Measurements from ENCODE around the gene NEDD9. TPM values are rescaled to one million over a fixed set of nuclear protein-coding genes. Genes with fewer than 3 reads are reported as not detected.
A peak's percentile ranks its signal among the peaks of the same experiment; 100 is the strongest.

NEDD9 gene
- total RNA-seq, 1 donor from 2014 or later = 194 TPM

DNA sequence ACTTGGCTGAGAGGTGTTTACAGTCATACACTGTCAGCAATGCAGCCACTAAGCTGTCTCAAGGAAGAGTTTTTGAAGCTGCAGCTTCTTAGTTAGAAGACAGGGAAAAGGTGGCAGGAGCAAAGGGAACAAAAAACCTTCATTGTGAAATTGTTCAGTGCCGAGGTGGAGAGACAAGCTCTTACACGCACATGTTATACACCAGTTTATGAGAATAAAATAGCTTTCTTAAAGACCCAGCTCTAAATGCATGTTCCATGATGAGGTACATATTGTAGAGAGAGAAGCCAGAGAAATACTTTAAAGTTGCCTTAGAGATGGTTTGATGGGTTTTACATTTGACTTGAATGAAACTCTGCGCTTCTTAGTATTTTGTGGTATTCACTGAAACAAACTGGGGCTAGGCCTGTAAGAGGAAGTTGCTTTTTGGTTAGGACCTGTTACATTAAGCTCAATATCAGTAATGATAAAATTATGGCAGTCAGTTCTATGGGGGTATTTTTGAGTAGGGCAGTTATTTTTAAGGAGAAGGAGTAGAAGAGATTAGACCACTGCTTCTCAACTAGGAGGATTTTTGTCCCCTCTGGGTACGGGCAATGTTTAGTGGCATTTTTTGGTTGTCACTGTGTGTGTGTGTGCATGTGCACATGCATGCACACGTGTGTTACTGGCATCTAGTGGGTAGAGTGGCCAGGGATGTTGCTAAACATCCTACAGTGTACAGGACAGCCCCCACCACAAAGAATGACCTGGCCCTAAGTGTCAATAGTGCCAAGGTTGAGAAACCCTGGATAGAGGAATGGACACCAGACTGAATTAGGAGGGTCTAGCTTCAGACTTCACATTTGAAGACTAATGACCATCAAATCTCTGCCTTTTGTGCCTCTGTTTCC lies 9.8 kb downstream of the NEDD9 start:
- intact Hi-C loops (cut with DNase I) = loop anchor here (10.0 kb wide), 1 partner anchor 142 kb away; no protein-coding TSS in a partner anchor
- TF ChIP-seq, protein P1, sequence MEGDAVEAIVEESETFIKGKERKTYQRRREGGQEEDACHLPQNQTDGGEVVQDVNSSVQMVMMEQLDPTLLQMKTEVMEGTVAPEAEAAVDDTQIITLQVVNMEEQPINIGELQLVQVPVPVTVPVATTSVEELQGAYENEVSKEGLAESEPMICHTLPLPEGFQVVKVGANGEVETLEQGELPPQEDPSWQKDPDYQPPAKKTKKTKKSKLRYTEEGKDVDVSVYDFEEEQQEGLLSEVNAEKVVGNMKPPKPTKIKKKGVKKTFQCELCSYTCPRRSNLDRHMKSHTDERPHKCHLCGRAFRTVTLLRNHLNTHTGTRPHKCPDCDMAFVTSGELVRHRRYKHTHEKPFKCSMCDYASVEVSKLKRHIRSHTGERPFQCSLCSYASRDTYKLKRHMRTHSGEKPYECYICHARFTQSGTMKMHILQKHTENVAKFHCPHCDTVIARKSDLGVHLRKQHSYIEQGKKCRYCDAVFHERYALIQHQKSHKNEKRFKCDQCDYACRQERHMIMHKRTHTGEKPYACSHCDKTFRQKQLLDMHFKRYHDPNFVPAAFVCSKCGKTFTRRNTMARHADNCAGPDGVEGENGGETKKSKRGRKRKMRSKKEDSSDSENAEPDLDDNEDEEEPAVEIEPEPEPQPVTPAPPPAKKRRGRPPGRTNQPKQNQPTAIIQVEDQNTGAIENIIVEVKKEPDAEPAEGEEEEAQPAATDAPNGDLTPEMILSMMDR (IDR thresholded peaks at IDR 0.05) = no peak
- no peak overlapping the region for H3K4me3 ChIP-seq
- ATAC-seq (no peak), DNase-seq (no peak)
- H3K36me3 ChIP-seq = peaks cover 3% of the 10 kb centered on the region
- H3K4me1 ChIP-seq = peaks cover 98% of the 10 kb centered on the region
- H3K27ac ChIP-seq = peak overlapping the region; percentile 94
- no peaks in the 10 kb centered on the region for H3K27me3 ChIP-seq
- no peaks in the 10 kb centered on the region for H3K9me3 ChIP-seq

DNA sequence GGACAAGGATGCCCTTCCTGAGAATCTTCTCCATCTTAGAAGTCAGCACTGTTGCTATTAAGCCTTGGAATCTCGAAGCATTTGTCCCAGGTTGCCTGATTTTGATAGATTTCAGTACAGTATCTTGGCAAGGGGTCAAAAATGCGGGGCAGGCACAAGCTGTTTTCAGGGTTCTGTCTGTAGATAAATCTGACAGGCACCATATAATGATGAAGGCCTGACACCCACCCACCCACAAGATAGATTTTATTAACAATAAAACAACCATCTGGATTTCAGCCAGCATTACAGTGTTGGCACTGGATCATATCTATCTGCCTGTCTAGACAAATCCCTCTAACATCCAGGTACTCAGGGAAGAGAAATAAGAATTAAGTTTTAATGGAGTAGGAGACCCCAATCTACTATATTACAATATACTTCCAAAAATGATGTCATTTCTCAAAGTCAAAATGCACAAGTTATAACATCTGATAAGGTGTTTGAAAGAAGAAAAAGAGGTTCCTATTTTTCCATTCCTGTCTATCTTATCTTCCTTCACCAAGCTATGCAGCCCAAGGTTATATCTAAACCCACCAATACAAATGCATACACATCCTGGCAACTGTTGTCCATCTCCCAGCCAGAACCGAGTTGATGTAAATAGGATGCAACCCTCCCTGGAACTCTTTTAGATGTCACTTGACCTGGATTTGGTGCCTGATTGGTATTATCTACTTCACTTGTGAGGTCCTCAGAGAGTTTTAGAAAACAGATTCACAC lies 10.7 kb downstream of the NEDD9 start:
- intact Hi-C loops (cut with DNase I) = loop anchor here (10.0 kb wide), 1 partner anchor 143 kb away; no protein-coding TSS in a partner anchor
- TF ChIP-seq, protein P1 (IDR thresholded peaks at IDR 0.05) = no peak
- no peaks in the 10 kb centered on the region for H3K9me3 ChIP-seq
- H3K36me3 ChIP-seq = peaks cover 3% of the 10 kb centered on the region
- H3K4me3 ChIP-seq = no peak overlapping the region
- ATAC-seq (no peak), DNase-seq (no peak)
- no peaks in the 10 kb centered on the region for H3K27me3 ChIP-seq
- peak overlapping the region; percentile 94 for H3K27ac ChIP-seq
- peaks cover 99% of the 10 kb centered on the region for H3K4me1 ChIP-seq

DNA sequence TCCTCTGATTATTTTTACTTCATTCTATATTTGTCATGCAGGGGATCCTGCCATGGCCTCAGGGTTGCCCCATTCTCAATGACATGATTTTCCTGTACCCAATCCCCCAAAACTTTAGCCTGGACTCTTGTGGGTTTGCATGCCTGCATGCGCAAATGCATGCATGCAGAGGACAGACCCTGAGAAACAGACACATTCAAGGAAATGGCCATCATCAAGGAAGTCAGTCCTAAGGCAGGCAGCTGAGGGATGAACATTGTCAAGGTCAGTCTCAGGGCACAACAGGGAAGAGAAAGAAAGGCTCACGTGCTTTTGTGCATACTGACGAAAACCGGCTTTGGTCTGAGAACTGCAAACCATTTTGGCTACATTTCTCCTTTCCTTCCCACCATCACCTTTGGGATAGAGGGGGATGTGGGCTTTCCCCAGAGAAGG lies 13.1 kb downstream of the NEDD9 start:
- intact Hi-C loops (cut with DNase I) = no loop called here
- peaks cover 100% of the 10 kb centered on the region for H3K4me1 ChIP-seq
- ATAC-seq (no peak), DNase-seq (no peak)
- H3K27ac ChIP-seq = peak overlapping the region; percentile 94
- TF ChIP-seq, protein P1 (IDR thresholded peaks at IDR 0.05) = no peak
- no peaks in the 10 kb centered on the region for H3K27me3 ChIP-seq
- H3K9me3 ChIP-seq = no peaks in the 10 kb centered on the region
- H3K4me3 ChIP-seq = no peak overlapping the region
- H3K36me3 ChIP-seq = peaks cover 9% of the 10 kb centered on the region

DNA sequence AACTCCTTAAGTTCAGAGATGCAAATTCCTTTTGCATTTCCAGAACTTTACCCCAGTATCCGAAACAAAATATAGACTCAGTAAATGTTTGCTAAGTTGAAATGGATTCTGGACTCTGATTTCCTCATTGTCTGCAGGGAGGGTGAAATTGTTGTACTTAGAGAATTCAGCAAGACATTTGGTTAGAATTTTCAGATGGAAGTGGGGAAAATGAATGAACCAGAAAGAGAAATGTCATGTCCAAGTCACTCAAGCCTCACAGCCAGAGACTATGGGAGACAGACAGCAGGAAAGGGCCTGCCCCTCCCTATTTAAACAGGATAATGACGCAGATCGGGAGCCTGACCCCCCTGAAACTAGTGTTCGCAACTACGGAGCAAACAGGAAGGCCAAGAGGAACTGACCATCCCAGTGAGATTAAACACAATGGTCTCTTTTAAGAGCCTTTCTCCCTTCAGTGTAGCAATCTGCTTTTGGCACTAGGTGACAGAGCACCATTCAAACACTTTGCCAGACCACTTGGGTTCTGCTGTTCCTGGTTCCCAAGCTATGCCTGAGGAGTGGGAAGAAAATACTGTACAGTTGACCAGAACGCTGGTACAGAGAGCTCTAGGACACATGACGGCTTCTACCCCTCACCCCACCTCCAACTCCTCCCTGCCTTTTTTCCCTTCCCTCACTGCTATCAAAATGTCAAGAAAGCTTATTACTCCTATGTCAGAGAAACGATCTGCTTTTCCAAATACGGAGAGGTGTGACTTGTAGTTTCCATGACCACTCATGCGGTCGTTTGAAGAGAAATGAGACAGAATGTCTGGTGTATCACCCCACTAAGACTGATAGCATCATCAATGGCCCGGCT lies 13.7 kb downstream of the NEDD9 start:
- DNase-seq (no peak), ATAC-seq (peak; percentile 77)
- Histone ChIP-seq H3K27me3 (no peaks in the 10 kb centered on the region), H3K4me3 (no peak overlapping the region), H3K9me3 (no peaks in the 10 kb centered on the region), H3K27ac (peak overlapping the region; percentile 94), H3K36me3 (peaks cover 13% of the 10 kb centered on the region), H3K4me1 (peaks cover 100% of the 10 kb centered on the region)
- TF ChIP-seq, protein P1 (IDR thresholded peaks at IDR 0.05) = no peak
- intact Hi-C loops (cut with DNase I) = no loop called here

DNA sequence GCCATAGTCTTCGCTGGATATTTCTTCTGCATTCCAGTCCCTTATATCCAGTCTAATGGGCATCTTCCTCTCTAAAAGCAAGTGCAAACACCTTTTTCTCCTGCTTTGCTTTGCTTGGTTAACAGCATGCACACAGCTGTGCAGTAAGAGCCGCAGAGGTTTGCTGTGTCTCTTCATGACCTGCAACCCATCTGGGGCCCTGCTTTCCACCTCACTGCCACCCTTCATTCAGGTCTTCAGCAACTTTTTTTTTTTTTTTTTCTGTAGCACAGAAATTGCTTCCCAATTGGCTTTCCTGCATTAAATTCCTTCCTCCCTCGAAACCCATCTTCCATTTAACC lies 14.4 kb downstream of the NEDD9 start:
- Histone ChIP-seq H3K36me3 (peaks cover 20% of the 10 kb centered on the region), H3K4me1 (peaks cover 100% of the 10 kb centered on the region)
- intact Hi-C loops (cut with DNase I) = no loop called here

More for the DNA sequence above, 14.4 kb downstream of the NEDD9 start:
- H3K9me3 ChIP-seq = no peaks in the 10 kb centered on the region
- TF ChIP-seq, protein P1 (IDR thresholded peaks at IDR 0.05) = no peak
- H3K27ac ChIP-seq = peak overlapping the region; percentile 94
- no peaks in the 10 kb centered on the region for H3K27me3 ChIP-seq
- H3K4me3 ChIP-seq = peak overlapping the region; percentile 15
- no peak for DNase-seq
- no peak for ATAC-seq
